H1 (cell line): ENCODE data around the gene ABHD12. TPM values are rescaled to one million over a fixed set of nuclear protein-coding genes. Genes with fewer than 3 reads are reported as not detected.

Experiments used
- CTCF ChIA-PET: fragments of 300-600 bp; sonication (Branson Sonifier 250); formaldehyde crosslinking; loops from one replicate; lab custom pipeline; 2021; ENCODE audit not compliant: partially characterized antibody; lab: Charles Lee
- POLR2A ChIA-PET: fragments of 300-600 bp; sonication (Branson Sonifier 250); formaldehyde crosslinking; loops from one replicate; lab custom pipeline; 2021; ENCODE audit warnings: inconsistent platforms; ENCODE audit not compliant: partially characterized antibody; lab: Charles Lee
- DNase-seq, 2 experiments: peaks; one replicate each; pipeline versions ENCODE4 v3.0.0 to v3.0.0-alpha.2; 2010 to 2022; ENCODE audit warnings: low spot score in 2 of 2, low read depth in 1 of 2, mixed read lengths in 1 of 2
- FAIRE-seq: peaks from 2 replicates; lab custom pipeline; 2011; peaks lifted over from hg19 to GRCh38; lab: Jason Lieb, UNC
- H2AFZ ChIP-seq: 2 replicates; pipeline ENCODE4 v1.8.1; 2012; ENCODE audit warnings: low read length, inconsistent platforms
- H2AK5ac ChIP-seq: 2 replicates; pipeline ENCODE4 v1.6.1; 2013; ENCODE audit warnings: low read depth, low read length
- H2BK120ac ChIP-seq: replicated peaks from 2 replicates; pipeline ENCODE3; 2013; ENCODE audit warnings: low read depth, low read length, inconsistent platforms
- H2BK12ac ChIP-seq: 2 replicates; pipeline ENCODE4 v1.6.1; 2013; ENCODE audit warnings: low read depth, low read length
- H2BK15ac ChIP-seq: 2 replicates; pipeline ENCODE4 v1.6.1; 2013; ENCODE audit warnings: low read length
- H2BK20ac ChIP-seq: 2 replicates; pipeline ENCODE4 v1.6.1; 2013; ENCODE audit warnings: low read length
- H2BK5ac ChIP-seq: 2 replicates; pipeline ENCODE4 v1.6.1; 2013; ENCODE audit warnings: low read depth, low read length
- H3K14ac ChIP-seq: 2 replicates; pipeline ENCODE4 v1.6.1; 2013; ENCODE audit warnings: inconsistent platforms; ENCODE audit not compliant: insufficient read length
- H3K18ac ChIP-seq: 2 replicates; pipeline ENCODE4 v1.6.1; 2013; ENCODE audit warnings: low read length; ENCODE audit errors: extremely low read depth
- H3K23ac ChIP-seq: 2 replicates; pipeline ENCODE4 v1.6.1; 2013; ENCODE audit warnings: inconsistent platforms; ENCODE audit not compliant: insufficient read length
- H3K23me2 ChIP-seq: 2 replicates; pipeline ENCODE4 v1.6.1; 2013; ENCODE audit warnings: low read depth, low read length
- H3K27ac ChIP-seq: 2 replicates; pipeline ENCODE4 v1.6.1; 2011; ENCODE audit warnings: low read depth, low read length, inconsistent platforms
- H3K27me3 ChIP-seq, 4 experiments: replicated peaks in 1 of 4; 1 replicate in 1 of 4; 2 replicates in 3 of 4; pipeline versions ENCODE4 v1.6.1 to v1.8.1; 2011 to 2013; ENCODE audit warnings: low read length in 3 of 4, mild to moderate bottlenecking in 3 of 4, inconsistent platforms in 2 of 4, mixed read lengths in 2 of 4, moderate library complexity in 1 of 4; ENCODE audit not compliant: control insufficient read depth in 3 of 4, insufficient read depth in 3 of 4; ENCODE audit errors: extremely low read depth in 1 of 4
- H3K36me3 ChIP-seq, 4 experiments: 2 replicates each; pipeline versions ENCODE4 v1.6.1 to v1.8.1; 2011 to 2013; ENCODE audit warnings: mild to moderate bottlenecking in 4 of 4, low read length in 3 of 4, moderate library complexity in 2 of 4, control low read depth in 1 of 4, inconsistent platforms in 1 of 4; ENCODE audit not compliant: insufficient read depth in 4 of 4, control insufficient read depth in 2 of 4
- H3K4ac ChIP-seq: replicated peaks from 2 replicates; pipeline ENCODE3; 2013; ENCODE audit warnings: low read length, low read depth, mixed read lengths, inconsistent platforms; ENCODE audit not compliant: insufficient read length
- H3K4me1 ChIP-seq, 4 experiments: replicated peaks in 1 of 4; 1 replicate in 1 of 4; 2 replicates in 3 of 4; pipeline versions ENCODE4 v1.6.1 to v1.8.1; 2011 to 2013; ENCODE audit warnings: low read length in 3 of 4, inconsistent platforms in 2 of 4, mixed read lengths in 1 of 4; ENCODE audit not compliant: insufficient read depth in 4 of 4, control insufficient read depth in 3 of 4
- H3K4me2 ChIP-seq, 2 experiments: 2 replicates each; pipeline versions ENCODE4 v1.6.1 to v1.8.1; 2011 to 2013; ENCODE audit warnings: low read depth in 2 of 2, low read length in 2 of 2, control low read depth in 1 of 2, inconsistent platforms in 1 of 2, mild to moderate bottlenecking in 1 of 2; ENCODE audit not compliant: insufficient read depth in 1 of 2
- H3K4me3 ChIP-seq, 4 experiments: fragments of 200-600, 300-600 bp in 1 of 4; sonication (generic), shearing (Covaris generic), sonication (Bioruptor Twin) in 1 of 4; 2 replicates each; pipeline versions ENCODE4 v1.5.1 to v1.8.1; 2011 to 2016; ENCODE audit warnings: low read length in 4 of 4, low read depth in 3 of 4, control low read depth in 2 of 4, inconsistent platforms in 2 of 4, mild to moderate bottlenecking in 2 of 4, mixed read lengths in 1 of 4, moderate library complexity in 1 of 4; ENCODE audit not compliant: insufficient read depth in 2 of 4; ENCODE audit errors: extremely low read depth in 1 of 4
- H3K56ac ChIP-seq: replicated peaks from 2 replicates; pipeline ENCODE3; 2013; ENCODE audit warnings: low read depth, mild to moderate bottlenecking, mixed read lengths, low read length, inconsistent platforms; ENCODE audit not compliant: insufficient read length
- H3K79me1 ChIP-seq: 2 replicates; pipeline ENCODE4 v1.6.1; 2013; ENCODE audit warnings: low read depth, low read length, control low read depth
- H3K79me2 ChIP-seq, 2 experiments: 2 replicates each; pipeline versions ENCODE4 v1.6.1 to v1.8.1; 2012 to 2013; ENCODE audit warnings: low read length in 2 of 2, mild to moderate bottlenecking in 2 of 2, inconsistent platforms in 1 of 2; ENCODE audit not compliant: insufficient read depth in 2 of 2, control insufficient read depth in 1 of 2
- H3K9ac ChIP-seq, 4 experiments: replicated peaks in 1 of 4; 1 replicate in 1 of 4; 2 replicates in 3 of 4; pipeline versions ENCODE4 v1.6.1 to v1.8.1; 2011 to 2013; ENCODE audit warnings: low read depth in 3 of 4, low read length in 3 of 4, control low read depth in 2 of 4, mild to moderate bottlenecking in 2 of 4, moderate library complexity in 2 of 4, inconsistent platforms in 1 of 4; ENCODE audit errors: extremely low read depth in 1 of 4
- H3K9me3 ChIP-seq, 2 experiments: 2 replicates each; pipeline versions ENCODE4 v1.6.1 to v1.8.1; 2012 to 2013; ENCODE audit warnings: mild to moderate bottlenecking in 2 of 2, moderate library complexity in 2 of 2, control low read depth in 1 of 2, inconsistent platforms in 1 of 2, low read depth in 1 of 2, low read length in 1 of 2, mixed read lengths in 1 of 2; ENCODE audit not compliant: insufficient read depth in 2 of 2
- H4K20me1 ChIP-seq, 2 experiments: replicated peaks in 1 of 2; 2 replicates each; pipeline versions ENCODE3 to v1.8.1; 2011 to 2013; ENCODE audit warnings: inconsistent platforms in 2 of 2, low read length in 2 of 2, mild to moderate bottlenecking in 1 of 2; ENCODE audit not compliant: insufficient read depth in 2 of 2, control insufficient read depth in 1 of 2
- H4K5ac ChIP-seq: 2 replicates; pipeline ENCODE4 v1.6.1; 2013; ENCODE audit warnings: low read length, low read depth, mixed read lengths, inconsistent platforms; ENCODE audit not compliant: insufficient read length
- H4K8ac ChIP-seq: 2 replicates; pipeline ENCODE4 v1.8.0; 2013; ENCODE audit warnings: mild to moderate bottlenecking, moderate library complexity, low read length, inconsistent platforms; ENCODE audit not compliant: insufficient read depth; ENCODE audit errors: extremely low read depth
- H4K91ac ChIP-seq: replicated peaks from 2 replicates; pipeline ENCODE3; 2013; ENCODE audit warnings: low read length, mixed read lengths, inconsistent platforms; ENCODE audit not compliant: insufficient read length
- CHD1 ChIP-seq: IDR thresholded peaks from 2 replicates; pipeline ENCODE4 v1.6.1; 2012; ENCODE audit warnings: low read depth, low read length, improper control_type of control experiment
- CTBP2 ChIP-seq: IDR thresholded peaks from 2 replicates; pipeline ENCODE4 v1.7.0; 2011; ENCODE audit warnings: borderline replicate concordance, mild to moderate bottlenecking, moderate library complexity, mixed read lengths, low read length; ENCODE audit not compliant: insufficient read depth, insufficient read length
- EGR1 ChIP-seq: IDR thresholded peaks from 2 replicates; pipeline ENCODE4 v1.6.1; 2011; ENCODE audit warnings: low read depth, low read length, borderline replicate concordance
- FOSL1 ChIP-seq: IDR thresholded peaks from 2 replicates; pipeline ENCODE4 v1.6.1; 2011; ENCODE audit warnings: mild to moderate bottlenecking, low read depth, low read length, moderate library complexity; ENCODE audit not compliant: insufficient read depth
- HDAC2 ChIP-seq, 2 experiments: fragments of 300-600 bp in 1 of 2; sonication (generic) in 1 of 2; IDR thresholded peaks; 2 replicates each; pipeline ENCODE4 v1.6.1; 2011 to 2012; ENCODE audit warnings: low read depth in 2 of 2, low read length in 2 of 2, mild to moderate bottlenecking in 2 of 2, moderate library complexity in 2 of 2, borderline replicate concordance in 1 of 2, inconsistent platforms in 1 of 2
- JUN ChIP-seq: IDR thresholded peaks from 2 replicates; pipeline ENCODE4 v1.6.1; 2011; ENCODE audit warnings: low read depth, mild to moderate bottlenecking, improper control_type of control experiment, low read length
- KDM4A ChIP-seq: IDR thresholded peaks from one replicate; pipeline ENCODE4 v1.7.1; 2012; ENCODE audit warnings: low read depth, mild to moderate bottlenecking, moderate library complexity, low read length, inconsistent platforms; ENCODE audit not compliant: severe bottlenecking
- NRF1 ChIP-seq: IDR thresholded peaks from 2 replicates; pipeline ENCODE4 v1.6.1; 2011; ENCODE audit warnings: mild to moderate bottlenecking, low read depth, low read length, improper control_type of control experiment
- RFX5 ChIP-seq: IDR thresholded peaks from 2 replicates; pipeline ENCODE4 v1.6.1; 2011; ENCODE audit warnings: low read depth, low read length, improper control_type of control experiment, borderline replicate concordance
- SP1 ChIP-seq: IDR thresholded peaks from 2 replicates; pipeline ENCODE4 v1.6.1; 2011; ENCODE audit warnings: low read depth, low read length
- SRF ChIP-seq: IDR thresholded peaks from 2 replicates; pipeline ENCODE4 v1.6.1; 2011; ENCODE audit warnings: mild to moderate bottlenecking, low read depth, low read length, moderate library complexity
- SUZ12 ChIP-seq: fragments of 200-600 bp; sonication (generic); IDR thresholded peaks from 2 replicates; pipeline ENCODE4 v1.6.1; 2012; ENCODE audit warnings: mild to moderate bottlenecking, inconsistent platforms, low read length, moderate library complexity, mixed read lengths
- TCF12 ChIP-seq: IDR thresholded peaks from 2 replicates; pipeline ENCODE4 v1.6.1; 2011; ENCODE audit warnings: low read depth, mild to moderate bottlenecking, low read length
- WGBS, 2 experiments: shearing (Covaris generic) in 1 of 2; methylation state at CpG; one replicate each; pipeline versions ENCODE4 v1.1.6 to v1.1.7; 2013 to 2015; ENCODE audit warnings: low lambda C conversion rate in 2 of 2, mixed read lengths in 2 of 2, inconsistent platforms in 1 of 2, low coverage in 1 of 2, missing lambda C conversion rate in 1 of 2; ENCODE audit not compliant: insufficient replicate concordance in 2 of 2, insufficient coverage in 1 of 2, insufficient read length in 1 of 2; ENCODE audit errors: extremely low coverage in 1 of 2, missing lambda C conversion rate in 1 of 2; 5-methylcytosine and 5-hydroxymethylcytosine counted together
- polyA plus RNA-seq, 7 experiments: library from polyadenylated mRNA; depleted of rRNA in 3 of 7; stranded (reverse) in 5 of 7; unstranded in 2 of 7; fragments of >200 nt in 5 of 7; fragments of 200-250 nt in 2 of 7; gene quantifications; 1 replicate in 5 of 7; 2 replicates in 1 of 7; 4 replicates in 1 of 7; pipeline versions ENCODE4 v1.2.1 to v1.2.3, GENCODE V29; 2011 to 2013; ENCODE audit warnings: missing spikeins in 2 of 7, mixed read lengths in 2 of 7
- total RNA-seq: library from RNA; stranded (reverse); fragmentation: NEBNext Ultra II Directional; extraction: Animal tissue kit (Norgen Biotek cat#: 25700); gene quantifications from 2 replicates; pipeline ENCODE4 v1.2.1, GENCODE V29; 2021
- TF ChIP-seq, protein P1 (sequence below): IDR thresholded peaks from 2 replicates; pipeline ENCODE4 v1.6.1; 2012; ENCODE audit warnings: inconsistent platforms

Gene ABHD12
- total and polyA plus RNA-seq, 2 of the 8 experiments (the other 6 are each of a cell fraction or from before 2014, with no cell fraction given): 31.3 to 59.5 TPM

DNA sequence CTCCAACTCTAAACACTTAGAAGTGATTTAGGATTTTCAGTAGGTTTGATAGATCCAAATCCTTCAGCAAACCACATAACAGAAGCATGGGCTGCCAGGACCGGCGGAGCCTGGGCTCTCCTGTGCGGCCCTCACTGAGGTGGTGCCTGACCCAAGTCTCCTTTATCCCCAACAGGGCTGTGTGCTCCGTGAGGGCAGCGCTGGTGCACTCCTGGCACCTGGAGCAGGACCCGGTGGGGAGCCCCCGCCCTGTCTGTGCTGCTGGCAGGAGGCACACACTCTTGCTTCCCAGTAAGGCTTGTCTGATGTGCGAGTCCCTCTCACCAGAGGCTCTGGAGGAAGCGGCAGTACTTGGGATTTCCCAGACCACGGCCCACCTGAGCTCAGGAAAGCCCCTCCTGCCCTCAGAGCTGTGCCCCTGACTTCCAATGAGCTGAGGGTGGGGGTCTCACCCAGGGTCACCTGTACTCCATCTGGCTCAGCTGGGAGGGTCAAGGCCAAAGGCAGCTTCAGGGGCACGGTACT lies 86.5 kb downstream of the ABHD12 start:
- Histone ChIP-seq H3K4me1 (no peaks in the 10 kb centered on the region), H2BK15ac (no peak overlapping the region), H3K79me1 (no peaks in the 10 kb centered on the region), H3K4me3 (no peak overlapping the region), H4K8ac (no peak overlapping the region), H3K27ac (no peak overlapping the region; the same call in 1 of the 2 replicates), H2AK5ac (no peak overlapping the region), H4K20me1 (peaks cover 0 to 5% of the 10 kb centered on the region in 2 experiments), H4K5ac (no peak overlapping the region), H3K36me3 (peaks cover 0 to 12% (median 1%) of the 10 kb centered on the region in 4 experiments; a peak in 4 of 8 replicates), H3K14ac (no peak overlapping the region), H3K9me3 (no peaks in the 10 kb centered on the region), H2BK20ac (no peak overlapping the region), H2AFZ (no peak overlapping the region), H3K56ac (no peak overlapping the region), H3K23me2 (no peaks in the 10 kb centered on the region), H2BK5ac (no peak overlapping the region), H3K4me2 (no peak overlapping the region), H2BK120ac (no peak overlapping the region), H4K91ac (no peak overlapping the region), H3K23ac (no peak overlapping the region), H3K27me3 (no peaks in the 10 kb centered on the region), H3K9ac (no peak overlapping the region), H3K4ac (no peak overlapping the region), H3K79me2 (no peaks in the 10 kb centered on the region), H2BK12ac (no peak overlapping the region), H3K18ac (no peak overlapping the region)
- DNase-seq (no peak), FAIRE-seq (no peak)
- no peak for TF ChIP-seq HDAC2 (IDR thresholded peaks at IDR 0.05; ENCODE audit: borderline replicate concordance in 1 of 2, low read depth in 2 of 2, low read length in 2 of 2)
- TF ChIP-seq SP1: no peak
- no peak for TF ChIP-seq JUN
- no peak for TF ChIP-seq NRF1
- TF ChIP-seq FOSL1: no peak
- no peak for TF ChIP-seq CTBP2
- no peak for TF ChIP-seq RFX5
- no peak for TF ChIP-seq KDM4A
- no peak for TF ChIP-seq CHD1
- TF ChIP-seq, protein P1, sequence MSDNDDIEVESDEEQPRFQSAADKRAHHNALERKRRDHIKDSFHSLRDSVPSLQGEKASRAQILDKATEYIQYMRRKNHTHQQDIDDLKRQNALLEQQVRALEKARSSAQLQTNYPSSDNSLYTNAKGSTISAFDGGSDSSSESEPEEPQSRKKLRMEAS: no peak
- no peak for TF ChIP-seq SRF
- no peak for TF ChIP-seq EGR1
- no peak for TF ChIP-seq SUZ12
- TF ChIP-seq TCF12: no peak
- WGBS, 2 experiments: 90% methylated on average over 11 of the region's 11 CpGs; no CpG with 5 or more reads in 1 of the 2 experiments
- POLR2A ChIA-PET: interaction anchor here (1.2 kb wide), 1 partner anchor 11 kb away, joined by 4 read pairs; no protein-coding TSS in a partner anchor
- CTCF ChIA-PET: interaction anchor here (1.0 to 1.6 kb wide), 3 partner anchors 8 to 95 kb away, joined by 3 read pairs; no protein-coding TSS in a partner anchor
